IMR-90 (cell line): ENCODE data around the gene ZNF497. TPM values are rescaled to one million over a fixed set of nuclear protein-coding genes. Genes with fewer than 3 reads are reported as not detected.

ENCODE experiments used
- ATAC-seq: fragments of 200-7000 bp; cut with Tn5 transposase; 2 replicates; pipeline ENCODE4 v1.9.1; 2020; ENCODE audit warnings: low read depth, mild to moderate bottlenecking, moderate library complexity
- BruUV-seq: library from RNA; stranded (reverse); fragments of 400-500 nt; replicated peaks from 2 replicates; lab custom pipeline; 2021; lab: Mats Ljungman, UMichigan
- CTCF ChIA-PET: fragments of 300-600 bp; formaldehyde crosslinking; extraction: SDS; loops from one replicate; lab custom pipeline; 2021; ENCODE audit warnings: antibody characterized with exemption; lab: Yijun Ruan, JAX
- POLR2A ChIA-PET: fragments of 300-600 bp; sonication (Branson Sonifier 250); formaldehyde crosslinking; loops from one replicate; lab custom pipeline; 2022; ENCODE audit warnings: antibody characterized with exemption; ENCODE audit not compliant: unreplicated experiment; lab: Charles Lee
- DNase-seq: peaks from one replicate; pipeline ENCODE4 v3.0.0; 2013
- H2AFZ ChIP-seq: replicated peaks from 2 replicates; pipeline ENCODE3; 2013; ENCODE audit warnings: low read length, mild to moderate bottlenecking; ENCODE audit not compliant: poor library complexity
- H2AK5ac ChIP-seq: 2 replicates; pipeline ENCODE4 v1.6.1; 2013; ENCODE audit warnings: low read depth, low read length, inconsistent platforms
- H2AK9ac ChIP-seq: replicated peaks from 2 replicates; pipeline ENCODE3; 2013; ENCODE audit warnings: mild to moderate bottlenecking, low read depth, low read length, moderate library complexity; ENCODE audit not compliant: poor library complexity
- H2BK120ac ChIP-seq: 2 replicates; pipeline ENCODE4 v1.6.1; 2013; ENCODE audit warnings: low read depth, low read length, inconsistent platforms
- H2BK15ac ChIP-seq: 3 replicates; pipeline ENCODE4 v1.6.1; 2013; ENCODE audit warnings: low read depth, low read length, inconsistent platforms
- H2BK20ac ChIP-seq: 2 replicates; pipeline ENCODE4 v1.6.1; 2013; ENCODE audit warnings: low read depth, mild to moderate bottlenecking, inconsistent platforms, low read length, moderate library complexity
- H2BK5ac ChIP-seq: 2 replicates; pipeline ENCODE4 v1.6.1; 2013; ENCODE audit warnings: mild to moderate bottlenecking, low read depth, low read length, inconsistent platforms; ENCODE audit not compliant: poor library complexity, severe bottlenecking
- H3K14ac ChIP-seq: replicated peaks from 2 replicates; pipeline ENCODE4 v1.6.1; 2013; ENCODE audit warnings: low read depth, low read length, inconsistent platforms
- H3K18ac ChIP-seq: 2 replicates; pipeline ENCODE4 v1.6.1; 2013; ENCODE audit warnings: low read depth, low read length, control low read depth
- H3K23ac ChIP-seq: 2 replicates; pipeline ENCODE4 v1.6.1; 2013; ENCODE audit warnings: low read depth, low read length, inconsistent platforms
- H3K27ac ChIP-seq: 2 replicates; pipeline ENCODE4 v1.5.1; 2013; ENCODE audit warnings: mild to moderate bottlenecking, control low read depth, low read length; ENCODE audit not compliant: insufficient read depth
- H3K27me3 ChIP-seq: 2 replicates; pipeline ENCODE4 v1.6.1; 2013; ENCODE audit warnings: low read length; ENCODE audit not compliant: control insufficient read depth, insufficient read depth
- H3K36me3 ChIP-seq: 2 replicates; pipeline ENCODE4 v1.6.1; 2013; ENCODE audit warnings: low read length, mixed read lengths; ENCODE audit not compliant: control insufficient read depth, insufficient read depth
- H3K4ac ChIP-seq: 2 replicates; pipeline ENCODE4 v1.6.1; 2013; ENCODE audit warnings: low read depth, low read length, inconsistent platforms
- H3K4me1 ChIP-seq: 2 replicates; pipeline ENCODE4 v1.6.1; 2013; ENCODE audit warnings: low read length, mixed read lengths; ENCODE audit not compliant: control insufficient read depth, insufficient read depth
- H3K4me2 ChIP-seq: 2 replicates; pipeline ENCODE4 v1.6.1; 2013; ENCODE audit warnings: low read depth, mild to moderate bottlenecking, control low read depth, low read length, moderate library complexity
- H3K4me3 ChIP-seq: 2 replicates; pipeline ENCODE4 v1.5.1; 2013; ENCODE audit warnings: low read depth, mild to moderate bottlenecking, control low read depth, low read length, moderate library complexity; ENCODE audit not compliant: insufficient read depth
- H3K56ac ChIP-seq: 2 replicates; pipeline ENCODE4 v1.6.1; 2013; ENCODE audit warnings: low read length, inconsistent platforms; ENCODE audit not compliant: insufficient read depth; ENCODE audit errors: extremely low read depth
- H3K79me1 ChIP-seq, 2 experiments: 2 replicates each; pipeline ENCODE4 v1.6.1; 2013; ENCODE audit warnings: low read length in 2 of 2, inconsistent platforms in 1 of 2, low read depth in 1 of 2
- H3K9ac ChIP-seq: 2 replicates; pipeline ENCODE4 v1.6.1; 2013; ENCODE audit warnings: low read depth, low read length, control low read depth
- H3K9me1 ChIP-seq: 2 replicates; pipeline ENCODE4 v1.6.1; 2013; ENCODE audit warnings: low read length, inconsistent platforms; ENCODE audit not compliant: insufficient read depth
- H3K9me3 ChIP-seq: 2 replicates; pipeline ENCODE4 v1.6.1; 2013; ENCODE audit warnings: low read length; ENCODE audit not compliant: control insufficient read depth, insufficient read depth
- H4K20me1 ChIP-seq: 2 replicates; pipeline ENCODE4 v1.6.1; 2013; ENCODE audit warnings: low read length, inconsistent platforms; ENCODE audit not compliant: insufficient read depth
- H4K5ac ChIP-seq: 2 replicates; pipeline ENCODE4 v1.6.1; 2013; ENCODE audit warnings: mild to moderate bottlenecking, low read depth, low read length, control low read depth
- H4K8ac ChIP-seq, 2 experiments: 2 replicates each; pipeline ENCODE4 v1.6.1; 2013; ENCODE audit warnings: low read depth in 2 of 2, low read length in 2 of 2, control low read depth in 1 of 2, inconsistent platforms in 1 of 2
- H4K91ac ChIP-seq: 2 replicates; pipeline ENCODE4 v1.6.1; 2013; ENCODE audit warnings: low read depth, low read length, inconsistent platforms; ENCODE audit not compliant: insufficient read depth
- BHLHE40 ChIP-seq: fragments of 150-350 bp; IDR thresholded peaks from 2 replicates; pipeline ENCODE4 v1.6.1; 2016; ENCODE audit warnings: mild to moderate bottlenecking, low read depth, low read length
- CEBPB ChIP-seq: IDR thresholded peaks from 2 replicates; pipeline ENCODE4 v1.6.1; 2012; ENCODE audit warnings: low read depth, low read length, improper control_type of control experiment
- CHD1 ChIP-seq: IDR thresholded peaks from 2 replicates; pipeline ENCODE4 v1.6.1; 2012; ENCODE audit warnings: low read depth, low read length, improper control_type of control experiment
- FOS ChIP-seq: fragments of 150-350 bp; IDR thresholded peaks from 2 replicates; pipeline ENCODE4 v1.6.1; 2016; ENCODE audit warnings: low read depth, low read length
- MAFK ChIP-seq: IDR thresholded peaks from 2 replicates; pipeline ENCODE4 v1.6.1; 2012; ENCODE audit warnings: low read depth, low read length, improper control_type of control experiment
- MAZ ChIP-seq: IDR thresholded peaks from 2 replicates; pipeline ENCODE4 v1.6.1; 2012; ENCODE audit warnings: low read depth, mild to moderate bottlenecking, low read length, improper control_type of control experiment, moderate library complexity, borderline replicate concordance
- MXI1 ChIP-seq: IDR thresholded peaks from 2 replicates; pipeline ENCODE4 v1.6.1; 2012; ENCODE audit warnings: low read depth, mild to moderate bottlenecking, low read length, moderate library complexity, borderline replicate concordance
- NFE2L2 ChIP-seq: fragments of 150-350 bp; IDR thresholded peaks from 2 replicates; pipeline ENCODE4 v1.6.1; 2016; ENCODE audit warnings: low read depth, mild to moderate bottlenecking, low read length
- POLR2A ChIP-seq: IDR thresholded peaks from 2 replicates; pipeline ENCODE4 v1.6.1; 2012; ENCODE audit warnings: mild to moderate bottlenecking, low read depth, low read length
- RAD21 ChIP-seq: IDR thresholded peaks from 2 replicates; pipeline ENCODE4 v1.6.1; 2012; ENCODE audit warnings: low read length, improper control_type of control experiment
- RCOR1 ChIP-seq: IDR thresholded peaks from 2 replicates; pipeline ENCODE4 v1.6.1; 2012; ENCODE audit warnings: mild to moderate bottlenecking, low read length, improper control_type of control experiment; ENCODE audit not compliant: insufficient replicate concordance
- RFX5 ChIP-seq: IDR thresholded peaks from 2 replicates; pipeline ENCODE4 v1.8.0; 2012; ENCODE audit warnings: low read depth, mild to moderate bottlenecking, low read length, moderate library complexity
- SMC3 ChIP-seq: fragments of 150-350 bp; IDR thresholded peaks from 2 replicates; pipeline ENCODE4 v1.6.1; 2016; ENCODE audit warnings: low read depth, mild to moderate bottlenecking, antibody characterized with exemption, low read length, moderate library complexity
- WGBS, 2 experiments: methylation state at CpG; one replicate each; pipeline versions ENCODE4 v1.1.5 to v1.1.7; 2013; ENCODE audit warnings: missing lambda C conversion rate in 2 of 2; ENCODE audit not compliant: insufficient read length in 1 of 2; ENCODE audit errors: extremely low coverage in 2 of 2; 5-methylcytosine and 5-hydroxymethylcytosine counted together
- dilution Hi-C: fragments of 300-500 bp; cut with HindIII; formaldehyde crosslinking; loops from one replicate; pipeline ENCODE4 v1.14.3; 2018; ENCODE audit warnings: low sequenced_read_pairs; ENCODE audit not compliant: unreplicated experiment
- in situ Hi-C: fragments of 300-500 bp; cut with MboI; formaldehyde crosslinking; loops from 3 replicates; pipeline ENCODE4 v1.14.3; 2019; ENCODE audit warnings: low sequenced_read_pairs, inconsistent platforms, mixed read lengths
- intact Hi-C: fragments of 100-400 bp; cut with micrococcal nuclease; formaldehyde crosslinking; loops from 2 replicates; pipeline ENCODE4 v1.10.0; 2022
- polyA plus RNA-seq, 3 experiments: library from polyadenylated mRNA; depleted of rRNA; stranded (reverse); fragments of >200 nt; gene quantifications; 2 replicates each; pipeline ENCODE4 v1.2.3, GENCODE V29; 2012; ENCODE audit warnings: low replicate concordance in 1 of 3
- total RNA-seq: library from RNA; depleted of rRNA; stranded (reverse); fragments of >200 nt; gene quantifications from 2 replicates; pipeline ENCODE4 v1.2.3, GENCODE V29; 2012
- TF ChIP-seq, protein P1 (sequence below): conservative IDR thresholded peaks from 2 replicates; pipeline ENCODE4 v1.5.1; 2012; ENCODE audit warnings: mild to moderate bottlenecking, low read depth, low read length, improper control_type of control experiment
- TF ChIP-seq, protein P2 (sequence below): fragments of 150-350 bp; IDR thresholded peaks from 2 replicates; pipeline ENCODE4 v1.6.1; 2017; ENCODE audit warnings: mild to moderate bottlenecking, antibody characterized with exemption, low read length, low read depth
- TF ChIP-seq, protein P3 (sequence below): fragments of 150-350 bp; IDR thresholded peaks from 2 replicates; pipeline ENCODE4 v1.6.1; 2016; ENCODE audit warnings: low read depth, mild to moderate bottlenecking, low read length, moderate library complexity, borderline replicate concordance

ZNF497 gene
- total and polyA plus RNA-seq, 2 of the 4 experiments (the other 2 are of a cell fraction), result 0.18 to 0.24 TPM

DNA sequence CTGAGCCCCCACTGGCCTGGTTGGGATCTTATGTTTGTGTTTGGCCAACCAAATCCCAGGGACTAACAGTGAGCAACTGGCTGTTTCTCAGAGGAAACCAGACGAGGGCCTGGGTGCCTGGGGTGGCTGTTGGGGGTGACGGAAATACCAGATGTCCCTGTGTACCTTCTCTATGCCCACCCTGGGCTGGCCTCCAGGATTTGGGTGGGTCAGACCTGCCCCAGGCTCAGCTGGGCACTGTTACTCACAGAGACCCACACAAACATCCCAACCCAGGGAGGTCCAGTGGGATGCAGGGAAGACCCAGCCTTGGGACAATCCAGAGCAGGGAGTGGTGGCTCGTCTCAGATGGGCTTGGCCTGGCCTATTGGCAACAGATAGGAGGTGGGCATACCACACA lies 26.9 kb downstream of the ZNF497 start:
- Histone ChIP-seq H4K5ac (no peak overlapping the region), H3K9me1 (peaks cover 4% of the 10 kb centered on the region; the same call in 1 of the 2 replicates), H4K91ac (no peak overlapping the region), H4K8ac (no peak overlapping the region), H3K56ac (no peak overlapping the region), H3K4me1 (no peaks in the 10 kb centered on the region), H2BK20ac (no peak overlapping the region), H3K4me2 (no peak overlapping the region), H2AK5ac (no peak overlapping the region), H3K23ac (no peak overlapping the region), H3K27me3 (no peaks in the 10 kb centered on the region), H4K20me1 (peaks cover 2% of the 10 kb centered on the region), H3K9me3 (peaks cover 15% of the 10 kb centered on the region), H3K27ac (no peak overlapping the region), H2BK120ac (no peak overlapping the region), H3K79me1 (peaks cover 17 to 39% of the 10 kb centered on the region in 2 experiments; a peak in 3 of 4 replicates), H3K4me3 (no peak overlapping the region), H3K4ac (no peak overlapping the region), H3K9ac (no peak overlapping the region), H3K18ac (no peak overlapping the region), H3K36me3 (peaks cover 42% of the 10 kb centered on the region), H2BK15ac (no peak overlapping the region), H2BK5ac (no peak overlapping the region), H2AK9ac (no peak overlapping the region), H3K14ac (no peak overlapping the region), H2AFZ (no peak overlapping the region)
- ATAC-seq (no peak), DNase-seq (no peak)
- intact Hi-C loops (no loop called here), dilution Hi-C loops (no loop called here), in situ Hi-C loops (no loop called here)
- no TSS peak for BruUV-seq
- CTCF ChIA-PET, result no interaction called here
- TF ChIP-seq SMC3 (no peak), CEBPB (no peak), MXI1 (no peak), NFE2L2 (no peak), MAZ (no peak), RCOR1 (no peak), BHLHE40 (no peak), RFX5 (no peak), FOS (no peak), RAD21 (no peak), POLR2A (no peak), MAFK (no peak), CHD1 (no peak)
- TF ChIP-seq, protein P1, sequence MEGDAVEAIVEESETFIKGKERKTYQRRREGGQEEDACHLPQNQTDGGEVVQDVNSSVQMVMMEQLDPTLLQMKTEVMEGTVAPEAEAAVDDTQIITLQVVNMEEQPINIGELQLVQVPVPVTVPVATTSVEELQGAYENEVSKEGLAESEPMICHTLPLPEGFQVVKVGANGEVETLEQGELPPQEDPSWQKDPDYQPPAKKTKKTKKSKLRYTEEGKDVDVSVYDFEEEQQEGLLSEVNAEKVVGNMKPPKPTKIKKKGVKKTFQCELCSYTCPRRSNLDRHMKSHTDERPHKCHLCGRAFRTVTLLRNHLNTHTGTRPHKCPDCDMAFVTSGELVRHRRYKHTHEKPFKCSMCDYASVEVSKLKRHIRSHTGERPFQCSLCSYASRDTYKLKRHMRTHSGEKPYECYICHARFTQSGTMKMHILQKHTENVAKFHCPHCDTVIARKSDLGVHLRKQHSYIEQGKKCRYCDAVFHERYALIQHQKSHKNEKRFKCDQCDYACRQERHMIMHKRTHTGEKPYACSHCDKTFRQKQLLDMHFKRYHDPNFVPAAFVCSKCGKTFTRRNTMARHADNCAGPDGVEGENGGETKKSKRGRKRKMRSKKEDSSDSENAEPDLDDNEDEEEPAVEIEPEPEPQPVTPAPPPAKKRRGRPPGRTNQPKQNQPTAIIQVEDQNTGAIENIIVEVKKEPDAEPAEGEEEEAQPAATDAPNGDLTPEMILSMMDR, result no peak
- TF ChIP-seq, protein P2, sequence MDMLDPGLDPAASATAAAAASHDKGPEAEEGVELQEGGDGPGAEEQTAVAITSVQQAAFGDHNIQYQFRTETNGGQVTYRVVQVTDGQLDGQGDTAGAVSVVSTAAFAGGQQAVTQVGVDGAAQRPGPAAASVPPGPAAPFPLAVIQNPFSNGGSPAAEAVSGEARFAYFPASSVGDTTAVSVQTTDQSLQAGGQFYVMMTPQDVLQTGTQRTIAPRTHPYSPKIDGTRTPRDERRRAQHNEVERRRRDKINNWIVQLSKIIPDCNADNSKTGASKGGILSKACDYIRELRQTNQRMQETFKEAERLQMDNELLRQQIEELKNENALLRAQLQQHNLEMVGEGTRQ, result no peak
- TF ChIP-seq, protein P3, sequence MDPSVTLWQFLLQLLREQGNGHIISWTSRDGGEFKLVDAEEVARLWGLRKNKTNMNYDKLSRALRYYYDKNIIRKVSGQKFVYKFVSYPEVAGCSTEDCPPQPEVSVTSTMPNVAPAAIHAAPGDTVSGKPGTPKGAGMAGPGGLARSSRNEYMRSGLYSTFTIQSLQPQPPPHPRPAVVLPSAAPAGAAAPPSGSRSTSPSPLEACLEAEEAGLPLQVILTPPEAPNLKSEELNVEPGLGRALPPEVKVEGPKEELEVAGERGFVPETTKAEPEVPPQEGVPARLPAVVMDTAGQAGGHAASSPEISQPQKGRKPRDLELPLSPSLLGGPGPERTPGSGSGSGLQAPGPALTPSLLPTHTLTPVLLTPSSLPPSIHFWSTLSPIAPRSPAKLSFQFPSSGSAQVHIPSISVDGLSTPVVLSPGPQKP, result no peak
- POLR2A ChIA-PET, result no interaction called here
- WGBS, 2 experiments, result no CpG with 5 or more reads among the region's 3 CpGs
